Measurements from ENCODE around the gene KLHL7. TPM values are rescaled to one million over a fixed set of nuclear protein-coding genes. Genes with fewer than 3 reads are reported as not detected.

Gene KLHL7
- total RNA-seq, 4 donors from 2014 or later: 18.5 to 27.2 (median 26.8) TPM

- peaks cover 7% of the 10 kb centered on the region for H3K36me3 ChIP-seq
- no peaks in the 10 kb centered on the region for H3K4me1 ChIP-seq
- H3K9me3 ChIP-seq: no peaks in the 10 kb centered on the region
- TF ChIP-seq POLR2AphosphoS5 (IDR thresholded peaks at IDR 0.05): no peak
- no peak for TF ChIP-seq POLR2A (IDR thresholded peaks at IDR 0.05)
- no peak for TF ChIP-seq CTCF (IDR thresholded peaks at IDR 0.05)
- TF ChIP-seq EP300 (IDR thresholded peaks at IDR 0.05): no peak
- no peak overlapping the region for H3K4me3 ChIP-seq
- no peaks in the 10 kb centered on the region for H3K27me3 ChIP-seq
- no peak overlapping the region for H3K27ac ChIP-seq
- no peak for DNase-seq (ENCODE audit: low spot score in 2 of 2)
Measured at GRCh38 chr7:23133797-23134196, 28.2 kb downstream of the KLHL7 start.

GRCh38 chr7:23135755-23136154 is 30.2 kb downstream of the KLHL7 start:
- Histone ChIP-seq H3K9me3 (no peaks in the 10 kb centered on the region), H3K4me1 (no peaks in the 10 kb centered on the region), H3K36me3 (no peaks in the 10 kb centered on the region), H3K27me3 (no peaks in the 10 kb centered on the region), H3K4me3 (no peak overlapping the region), H3K27ac (no peak overlapping the region)
- DNase-seq (ENCODE audit: low spot score in 2 of 2): no peak
- 84% methylated on average over 1 of the region's 1 CpG for WGBS
- TF ChIP-seq EP300 (IDR thresholded peaks at IDR 0.05): no peak
- no peak for TF ChIP-seq POLR2A (IDR thresholded peaks at IDR 0.05)
- no peak for TF ChIP-seq POLR2AphosphoS5 (IDR thresholded peaks at IDR 0.05)
- TF ChIP-seq CTCF (IDR thresholded peaks at IDR 0.05): no peak

DNA sequence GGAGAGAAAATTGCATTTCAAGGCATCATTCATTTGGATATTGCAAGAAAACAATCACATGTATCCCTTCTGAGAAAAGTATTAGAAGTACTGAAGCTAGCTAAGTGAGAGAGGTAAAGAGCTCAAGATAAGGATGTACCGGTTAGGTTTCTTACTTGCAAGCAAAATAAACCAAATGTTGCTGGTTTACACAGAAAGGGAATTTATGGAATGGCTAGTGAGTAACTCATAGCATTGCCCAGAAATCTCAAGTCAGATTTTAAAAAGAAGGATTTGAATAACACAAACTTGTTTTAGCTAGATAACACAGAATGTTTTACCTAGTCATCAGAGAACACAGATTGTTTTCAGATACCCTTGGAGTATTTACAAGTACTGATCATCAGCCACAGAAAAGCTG is 30.6 kb downstream of the KLHL7 start:
- WGBS: 89% methylated on average over 1 of the region's 1 CpG
- no peaks in the 10 kb centered on the region for H3K9me3 ChIP-seq
- H3K4me1 ChIP-seq: no peaks in the 10 kb centered on the region
- H3K4me3 ChIP-seq: no peak overlapping the region
- no peak for DNase-seq (ENCODE audit: low spot score in 2 of 2)
- no peaks in the 10 kb centered on the region for H3K27me3 ChIP-seq
- H3K36me3 ChIP-seq: peaks cover 4% of the 10 kb centered on the region
- H3K27ac ChIP-seq: no peak overlapping the region
- no peak for TF ChIP-seq EP300 (IDR thresholded peaks at IDR 0.05)
- no peak for TF ChIP-seq POLR2AphosphoS5 (IDR thresholded peaks at IDR 0.05)
- TF ChIP-seq CTCF (IDR thresholded peaks at IDR 0.05): no peak
- TF ChIP-seq POLR2A (IDR thresholded peaks at IDR 0.05): no peak

- no peak for TF ChIP-seq EP300 (IDR thresholded peaks at IDR 0.05)
- TF ChIP-seq CTCF (IDR thresholded peaks at IDR 0.05): no peak
- TF ChIP-seq POLR2AphosphoS5 (IDR thresholded peaks at IDR 0.05): no peak
- no peak for TF ChIP-seq POLR2A (IDR thresholded peaks at IDR 0.05)
- 75% methylated on average over 6 of the region's 6 CpGs for WGBS
- peaks cover 26% of the 10 kb centered on the region for H3K36me3 ChIP-seq
Measured at GRCh38 chr7:23157679-23158078, 52.1 kb downstream of the KLHL7 start.

DNA sequence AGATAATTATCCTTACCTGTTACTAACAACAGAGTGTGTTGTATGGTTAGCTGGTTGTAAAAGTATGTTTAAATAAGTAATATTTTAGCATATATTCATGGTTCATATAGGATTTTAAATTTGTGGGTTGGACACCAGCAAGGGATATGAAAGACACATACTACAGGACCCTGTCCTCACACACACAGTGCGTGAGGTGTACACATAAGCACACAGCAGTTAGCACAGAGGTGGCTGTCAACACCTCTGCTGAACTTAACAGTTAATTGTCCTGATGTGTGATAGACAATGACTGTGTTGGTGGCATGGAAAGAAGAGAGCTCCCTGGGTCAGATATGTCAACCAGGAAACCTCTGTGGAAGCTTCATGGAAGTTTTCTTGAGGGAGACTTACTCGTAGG is 53.0 kb downstream of the KLHL7 start:
- H3K36me3 ChIP-seq: peaks cover 17% of the 10 kb centered on the region
- no peak for DNase-seq (ENCODE audit: low spot score in 2 of 2)
- no peaks in the 10 kb centered on the region for H3K27me3 ChIP-seq
- 94% methylated on average over 2 of the region's 2 CpGs for WGBS
- no peaks in the 10 kb centered on the region for H3K4me1 ChIP-seq
- no peak overlapping the region for H3K27ac ChIP-seq
- TF ChIP-seq POLR2AphosphoS5 (IDR thresholded peaks at IDR 0.05) (no peak), CTCF (IDR thresholded peaks at IDR 0.05) (no peak)
- H3K9me3 ChIP-seq: no peaks in the 10 kb centered on the region
- H3K4me3 ChIP-seq: no peak overlapping the region

More at GRCh38 chr7:23157679-23158078, 52.1 kb downstream of the KLHL7 start:
- no peak for DNase-seq (ENCODE audit: low spot score in 2 of 2)
- no peaks in the 10 kb centered on the region for H3K27me3 ChIP-seq
- no peaks in the 10 kb centered on the region for H3K9me3 ChIP-seq
- H3K27ac ChIP-seq: no peak overlapping the region
- H3K4me3 ChIP-seq: no peak overlapping the region
- no peaks in the 10 kb centered on the region for H3K4me1 ChIP-seq

All from suprapubic skin (tissue), 4 donors.